Activated naive CD8-positive, alpha-beta T cell (primary cell): ENCODE measurements around the gene TNNI3.
"Not testable (repeated sequence)": the region's sequence is repeated elsewhere in the genome, so short reads cannot be mapped to it uniquely, and the experiment has no call there.

Source experiments
- H3K27ac Mint-ChIP-seq: one replicate; pipeline ENCODE4 v1.8.0; 2021; ENCODE audit warnings: mixed read lengths
- H3K27me3 Mint-ChIP-seq: one replicate; pipeline ENCODE4 v1.8.0; 2021; ENCODE audit warnings: mixed read lengths
- H3K36me3 Mint-ChIP-seq: one replicate; pipeline ENCODE4 v1.8.0; 2021; ENCODE audit warnings: mixed read lengths
- H3K4me1 Mint-ChIP-seq: one replicate; pipeline ENCODE4 v1.8.0; 2021; ENCODE audit warnings: low read depth, mixed read lengths
- H3K4me3 Mint-ChIP-seq: one replicate; pipeline ENCODE4 v1.8.0; 2021; ENCODE audit warnings: mild to moderate bottlenecking, mixed read lengths
- H3K9me3 Mint-ChIP-seq: one replicate; pipeline ENCODE4 v1.8.0; 2021; ENCODE audit warnings: low read depth, mixed read lengths

Gene TNNI3

GRCh38 chr19:55178781-55179599, 21.5 kb upstream of the TNNI3 start:
- no peaks in the 10 kb centered on the region for H3K36me3 Mint-ChIP-seq
- H3K27ac Mint-ChIP-seq = no peak overlapping the region
- H3K27me3 Mint-ChIP-seq = peaks cover 37% of the 10 kb centered on the region

GRCh38 chr19:55176076-55176475, 18.5 kb upstream of the TNNI3 start:
- Mint-ChIP-seq H3K9me3 (no peaks in the 10 kb centered on the region), H3K27me3 (peaks cover 41% of the 10 kb centered on the region), H3K4me1 (peaks cover 33% of the 10 kb centered on the region), H3K27ac (no peak overlapping the region), H3K4me3 (no peak overlapping the region), H3K36me3 (no peaks in the 10 kb centered on the region)

More at GRCh38 chr19:55178781-55179599, 21.5 kb upstream of the TNNI3 start:
- Mint-ChIP-seq H3K4me3 (peak overlapping the region; percentile 79), H3K9me3 (no peaks in the 10 kb centered on the region), H3K4me1 (peaks cover 26% of the 10 kb centered on the region)

- Mint-ChIP-seq H3K27me3 (peaks cover 41% of the 10 kb centered on the region), H3K9me3 (no peaks in the 10 kb centered on the region), H3K4me1 (peaks cover 30% of the 10 kb centered on the region), H3K4me3 (no peak overlapping the region), H3K36me3 (no peaks in the 10 kb centered on the region), H3K27ac (no peak overlapping the region)
Measured at GRCh38 chr19:55175117-55175867, 17.8 kb upstream of the TNNI3 start.

- Mint-ChIP-seq H3K27me3 (peaks cover 45% of the 10 kb centered on the region), H3K27ac (no peak overlapping the region), H3K4me1 (peaks cover 25% of the 10 kb centered on the region), H3K4me3 (peak overlapping the region; percentile 66), H3K36me3 (no peaks in the 10 kb centered on the region), H3K9me3 (no peaks in the 10 kb centered on the region)
Measured at GRCh38 chr19:55174425-55175116, 17.0 kb upstream of the TNNI3 start.

- Mint-ChIP-seq H3K4me1 (peaks cover 20% of the 10 kb centered on the region), H3K27me3 (peaks cover 48% of the 10 kb centered on the region), H3K9me3 (no peaks in the 10 kb centered on the region), H3K27ac (no peak overlapping the region), H3K36me3 (no peaks in the 10 kb centered on the region), H3K4me3 (peak overlapping the region; percentile 66)
Measured at GRCh38 chr19:55173714-55174409, 16.3 kb upstream of the TNNI3 start.

- H3K4me1 Mint-ChIP-seq = peaks cover 17% of the 10 kb centered on the region
- H3K36me3 Mint-ChIP-seq = no peaks in the 10 kb centered on the region
- no peak overlapping the region for H3K27ac Mint-ChIP-seq
- H3K9me3 Mint-ChIP-seq = no peaks in the 10 kb centered on the region
- H3K4me3 Mint-ChIP-seq = peak overlapping the region; percentile 69
- peaks cover 48% of the 10 kb centered on the region for H3K27me3 Mint-ChIP-seq
Measured at GRCh38 chr19:55173186-55173713, 15.7 kb upstream of the TNNI3 start.

- H3K4me1 Mint-ChIP-seq = peaks cover 16% of the 10 kb centered on the region
- H3K36me3 Mint-ChIP-seq = no peaks in the 10 kb centered on the region
- H3K27ac Mint-ChIP-seq = no peak overlapping the region
- H3K27me3 Mint-ChIP-seq = peaks cover 49% of the 10 kb centered on the region
- peak overlapping the region; percentile 69 for H3K4me3 Mint-ChIP-seq
- no peaks in the 10 kb centered on the region for H3K9me3 Mint-ChIP-seq
Measured at GRCh38 chr19:55172741-55173140, 15.2 kb upstream of the TNNI3 start.

GRCh38 chr19:55172318-55172717, 14.8 kb upstream of the TNNI3 start:
- Mint-ChIP-seq H3K4me3 (peak overlapping the region; percentile 69), H3K27me3 (peaks cover 49% of the 10 kb centered on the region), H3K4me1 (peaks cover 16% of the 10 kb centered on the region)
- not testable (repeated sequence) for H3K36me3 Mint-ChIP-seq, H3K9me3 Mint-ChIP-seq, H3K27ac Mint-ChIP-seq

GRCh38 chr19:55171440-55171839, 13.9 kb upstream of the TNNI3 start:
- peaks cover 50% of the 10 kb centered on the region for H3K27me3 Mint-ChIP-seq
- peak overlapping the region; percentile 54 for H3K4me3 Mint-ChIP-seq
- H3K9me3 Mint-ChIP-seq = no peaks in the 10 kb centered on the region
- no peak overlapping the region for H3K27ac Mint-ChIP-seq
- H3K36me3 Mint-ChIP-seq = no peaks in the 10 kb centered on the region
- H3K4me1 Mint-ChIP-seq = peaks cover 23% of the 10 kb centered on the region

GRCh38 chr19:55169136-55169535, 11.6 kb upstream of the TNNI3 start:
- Mint-ChIP-seq H3K36me3 (no peaks in the 10 kb centered on the region), H3K4me3 (no peak overlapping the region), H3K4me1 (peaks cover 19% of the 10 kb centered on the region), H3K27ac (no peak overlapping the region), H3K27me3 (peaks cover 44% of the 10 kb centered on the region), H3K9me3 (no peaks in the 10 kb centered on the region)

- peaks cover 40% of the 10 kb centered on the region for H3K27me3 Mint-ChIP-seq
- H3K4me3 Mint-ChIP-seq = peak within 1 kb of the TSS; percentile 85
- H3K36me3 Mint-ChIP-seq = no peaks in the 10 kb centered on the region
- no peaks in the 10 kb centered on the region for H3K9me3 Mint-ChIP-seq
- peak within 1 kb of the TSS; percentile 23 for H3K27ac Mint-ChIP-seq
- H3K4me1 Mint-ChIP-seq = peaks cover 11% of the 10 kb centered on the region
Measured at GRCh38 chr19:55166530-55167268, 9.2 kb upstream of the TNNI3 start, which contains the start of gene DNAAF3. Gene DNAAF3, minus strand, starts transcription at chr19:55166613. Its CDS starts 200 bp downstream, at chr19:55166413.

GRCh38 chr19:55165952-55166529, 8.5 kb upstream of the TNNI3 start:
- Mint-ChIP-seq H3K4me3 (peak overlapping the region; percentile 85), H3K9me3 (no peaks in the 10 kb centered on the region), H3K4me1 (peaks cover 11% of the 10 kb centered on the region), H3K27me3 (peaks cover 36% of the 10 kb centered on the region), H3K36me3 (no peaks in the 10 kb centered on the region), H3K27ac (no peak overlapping the region)

- Mint-ChIP-seq H3K9me3 (no peaks in the 10 kb centered on the region), H3K4me3 (no peak overlapping the region), H3K27me3 (peaks cover 22% of the 10 kb centered on the region), H3K4me1 (peaks cover 11% of the 10 kb centered on the region), H3K36me3 (no peaks in the 10 kb centered on the region), H3K27ac (no peak overlapping the region)
Measured at GRCh38 chr19:55161571-55162322, 4.2 kb upstream of the TNNI3 start.
